Smooth muscle cell (in vitro differentiated cells): ENCODE data around the gene COL28A1. TPM values are rescaled to one million over a fixed set of nuclear protein-coding genes. Genes with fewer than 3 reads are reported as not detected.

ENCODE experiments used
- DNase-seq: peaks from one replicate; lab custom pipeline; 2025; ENCODE audit not compliant: unreplicated experiment; lab: John Stamatoyannopoulos, UW
- H2AFZ ChIP-seq: fragments of 200-600 bp; sonication (generic); 2 replicates; pipeline ENCODE4 v1.6.0; 2016; ENCODE audit warnings: antibody characterized with exemption, low read depth, mild to moderate bottlenecking
- H3F3A ChIP-seq: fragments of 200-600 bp; sonication (generic); 2 replicates; pipeline ENCODE4 v1.6.0; 2017; ENCODE audit warnings: antibody characterized with exemption, low read depth
- H3K27ac ChIP-seq: fragments of 200-600 bp; sonication (generic); 2 replicates; pipeline ENCODE4 v1.5.1; 2016; ENCODE audit warnings: low read depth, mild to moderate bottlenecking
- H3K27me3 ChIP-seq: fragments of 200-600 bp; sonication (generic); 2 replicates; pipeline ENCODE4 v1.6.1; 2016; ENCODE audit warnings: low read depth, mild to moderate bottlenecking
- H3K36me3 ChIP-seq: fragments of 200-600 bp; sonication (generic); 2 replicates; pipeline ENCODE4 v1.5.1; 2016; ENCODE audit warnings: low read depth
- H3K4me1 ChIP-seq: fragments of 200-600 bp; sonication (generic); 2 replicates; pipeline ENCODE4 v1.5.1; 2016; ENCODE audit warnings: low read depth
- H3K4me2 ChIP-seq: fragments of 200-600 bp; sonication (generic); 2 replicates; pipeline ENCODE4 v1.6.0; 2016; ENCODE audit warnings: mild to moderate bottlenecking
- H3K4me3 ChIP-seq: fragments of 200-600 bp; sonication (generic); 2 replicates; pipeline ENCODE4 v1.5.1; 2016; ENCODE audit warnings: mild to moderate bottlenecking
- H3K79me2 ChIP-seq: fragments of 200-600 bp; sonication (generic); 2 replicates; pipeline ENCODE4 v1.6.0; 2016; ENCODE audit warnings: low read depth, mild to moderate bottlenecking
- H3K9ac ChIP-seq: fragments of 200-600 bp; sonication (generic); 2 replicates; pipeline ENCODE4 v1.6.0; 2016; ENCODE audit warnings: low read depth
- H3K9me3 ChIP-seq: fragments of 200-600 bp; sonication (generic); replicated peaks from 2 replicates; pipeline ENCODE4 v1.5.1; 2016; ENCODE audit warnings: low read depth
- H4K20me1 ChIP-seq: fragments of 200-600 bp; sonication (generic); 2 replicates; pipeline ENCODE4 v1.6.0; 2016; ENCODE audit warnings: low read depth
- CTCF ChIP-seq: fragments of 200-600 bp; sonication (generic); IDR thresholded peaks from 2 replicates; pipeline ENCODE4 v1.5.1; 2017; ENCODE audit warnings: borderline replicate concordance, mild to moderate bottlenecking, antibody characterized with exemption; ENCODE audit not compliant: insufficient read depth, poor library complexity, severe bottlenecking
- WGBS: methylation state at CpG from one replicate; pipeline ENCODE4 v1.1.7; 2016; ENCODE audit warnings: low lambda C conversion rate; 5-methylcytosine and 5-hydroxymethylcytosine counted together
- polyA plus RNA-seq: library from polyadenylated mRNA; unstranded; fragments of >200 nt; fragmentation: Nextera tagmentation; extraction: Ambion mirVana; gene quantifications from 2 replicates; pipeline ENCODE4 v1.2.1, GENCODE V29; 2016
- total RNA-seq: library from RNA; depleted of rRNA; stranded (reverse); fragments of >200 nt; gene quantifications from 2 replicates; pipeline ENCODE4 v1.2.3, GENCODE V29; 2014

Gene COL28A1
- total and polyA plus RNA-seq, 2 experiments from 2014 or later: 0.13 TPM; not detected in 1

DNA sequence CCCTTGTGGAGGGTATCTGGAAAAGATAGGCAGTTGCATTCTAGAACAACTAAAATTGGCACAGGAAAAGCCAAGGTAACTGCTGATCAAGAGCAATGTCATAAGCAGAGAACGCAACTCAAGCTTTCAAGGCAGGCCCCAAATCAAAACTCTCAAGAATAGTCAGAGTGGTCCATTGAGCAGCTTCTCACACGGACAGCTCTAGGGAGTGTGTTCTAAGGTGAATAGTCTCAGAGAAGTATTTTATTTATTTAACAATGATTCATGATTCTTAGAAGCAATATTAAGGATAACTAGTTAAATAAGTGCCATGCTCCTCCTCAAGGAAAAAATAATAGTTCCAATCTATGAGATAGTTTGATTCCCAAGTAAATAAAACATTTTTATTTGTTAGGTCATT is 83.0 kb downstream of the COL28A1 start:
- H3K4me3 ChIP-seq: no peak overlapping the region
- no peaks in the 10 kb centered on the region for H3K79me2 ChIP-seq
- H3K9me3 ChIP-seq: no peaks in the 10 kb centered on the region
- H3K4me2 ChIP-seq: no peak overlapping the region
- no peak overlapping the region for H3K27ac ChIP-seq
- no peaks in the 10 kb centered on the region for H3K4me1 ChIP-seq
- H3K27me3 ChIP-seq: no peaks in the 10 kb centered on the region
- DNase-seq: no peak
- no peaks in the 10 kb centered on the region for H4K20me1 ChIP-seq
- no peak overlapping the region for H2AFZ ChIP-seq
- no peaks in the 10 kb centered on the region for H3F3A ChIP-seq
- no peak overlapping the region for H3K9ac ChIP-seq
- TF ChIP-seq CTCF: no peak
- no peaks in the 10 kb centered on the region for H3K36me3 ChIP-seq
- WGBS: 88% methylated on average over 2 of the region's 2 CpGs

DNA sequence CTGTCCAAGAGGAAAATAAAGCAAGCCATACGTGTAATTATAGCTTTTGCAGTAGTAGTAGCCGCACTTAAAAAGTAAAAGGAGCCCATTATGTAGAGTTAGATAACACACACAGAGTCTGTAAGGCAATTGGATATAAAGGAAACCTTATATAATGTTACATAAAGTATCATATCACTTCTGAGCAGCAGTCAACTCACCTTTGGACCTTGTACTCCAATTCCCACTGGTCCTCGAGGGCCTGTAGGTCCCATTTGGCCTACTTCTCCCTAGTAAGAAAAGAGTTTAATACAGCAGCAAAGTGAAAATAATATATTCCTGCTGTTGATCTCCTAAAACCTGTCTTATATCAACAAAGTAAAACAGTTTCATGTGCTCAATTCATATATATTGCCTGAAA is 83.6 kb downstream of the COL28A1 start:
- Histone ChIP-seq H4K20me1 (no peaks in the 10 kb centered on the region), H3K27me3 (no peaks in the 10 kb centered on the region), H3K4me3 (no peak overlapping the region), H3K79me2 (no peaks in the 10 kb centered on the region), H3K36me3 (no peaks in the 10 kb centered on the region), H3K9me3 (no peaks in the 10 kb centered on the region), H3K4me1 (no peaks in the 10 kb centered on the region), H3K27ac (no peak overlapping the region), H3K9ac (no peak overlapping the region), H3F3A (no peaks in the 10 kb centered on the region), H3K4me2 (no peak overlapping the region), H2AFZ (no peak overlapping the region)
- 87% methylated on average over 3 of the region's 3 CpGs for WGBS
- no peak for DNase-seq
- TF ChIP-seq CTCF: no peak

- Histone ChIP-seq H3F3A (no peaks in the 10 kb centered on the region), H3K9ac (no peak overlapping the region), H3K27ac (no peak overlapping the region), H3K4me1 (no peaks in the 10 kb centered on the region), H3K36me3 (no peaks in the 10 kb centered on the region), H2AFZ (no peak overlapping the region), H3K79me2 (no peaks in the 10 kb centered on the region), H3K4me3 (no peak overlapping the region), H3K9me3 (no peaks in the 10 kb centered on the region), H3K27me3 (no peaks in the 10 kb centered on the region), H3K4me2 (no peak overlapping the region), H4K20me1 (no peaks in the 10 kb centered on the region)
- no peak for TF ChIP-seq CTCF
- WGBS: 92% methylated on average over 1 of the region's 1 CpG
- no peak for DNase-seq
These were observed 86.6 kb downstream of the COL28A1 start for GRCh38 chr7:7449055-7449454.

- H3K79me2 ChIP-seq: no peaks in the 10 kb centered on the region
- no peak overlapping the region for H3K4me2 ChIP-seq
- H3K27me3 ChIP-seq: no peaks in the 10 kb centered on the region
- no peak overlapping the region for H3K4me3 ChIP-seq
- no peaks in the 10 kb centered on the region for H3F3A ChIP-seq
- no peak for DNase-seq
- no peak overlapping the region for H3K9ac ChIP-seq
- no peaks in the 10 kb centered on the region for H3K9me3 ChIP-seq
- H2AFZ ChIP-seq: no peak overlapping the region
- no peak overlapping the region for H3K27ac ChIP-seq
- no peaks in the 10 kb centered on the region for H3K4me1 ChIP-seq
- no peak for TF ChIP-seq CTCF
- H3K36me3 ChIP-seq: no peaks in the 10 kb centered on the region
- no peaks in the 10 kb centered on the region for H4K20me1 ChIP-seq
These were observed 89.1 kb downstream of the COL28A1 start for GRCh38 chr7:7446616-7447015.
